T-helper 1 cell (primary cell): Measurements from ENCODE around the gene CTDSPL2.
"Not testable (repeated sequence)": the region's sequence is repeated elsewhere in the genome, so short reads cannot be mapped to it uniquely, and the experiment has no call there.

ENCODE experiments used
- DNase-seq, 5 donors: peaks; one replicate each; pipeline ENCODE4 v3.0.0-alpha.2; 2012 to 2020

The CTDSPL2 gene

GRCh38 chr15:44485880-44486279 lies 58.5 kb downstream of the CTDSPL2 start:
- DNase-seq, result no peak

GRCh38 chr15:44489464-44489863 lies 62.0 kb downstream of the CTDSPL2 start:
- no peak for DNase-seq

GRCh38 chr15:44490622-44491021 lies 63.2 kb downstream of the CTDSPL2 start:
- no peak for DNase-seq

- no peak for DNase-seq
Observed at GRCh38 chr15:44492040-44492439, 64.6 kb downstream of the CTDSPL2 start.

GRCh38 chr15:44492672-44493071 lies 65.2 kb downstream of the CTDSPL2 start:
- DNase-seq, result no peak

GRCh38 chr15:44495562-44495961 lies 68.1 kb downstream of the CTDSPL2 start:
- no peak for DNase-seq

GRCh38 chr15:44500555-44500954 lies 73.1 kb downstream of the CTDSPL2 start:
- DNase-seq, result peak in 1 of 5 donors; percentile 38

GRCh38 chr15:44501768-44502366 lies 74.4 kb downstream of the CTDSPL2 start:
- peak in 1 of 5 donors; percentile 26 for DNase-seq

GRCh38 chr15:44516436-44516835 lies 89.0 kb downstream of the CTDSPL2 start:
- DNase-seq, result no peak

- no peak for DNase-seq
Observed at GRCh38 chr15:44519537-44519936, 92.1 kb downstream of the CTDSPL2 start.

GRCh38 chr15:44525018-44525417 lies 97.6 kb downstream of the CTDSPL2 start:
- no peak for DNase-seq

GRCh38 chr15:44527241-44527640 lies 99.8 kb downstream of the CTDSPL2 start:
- no peak for DNase-seq

- no peak for DNase-seq
Observed at GRCh38 chr15:44529864-44530604, 102.6 kb downstream of the CTDSPL2 start.

GRCh38 chr15:44530653-44531052 lies 103.2 kb downstream of the CTDSPL2 start:
- no peak for DNase-seq

- not testable (repeated sequence) for DNase-seq
Observed at GRCh38 chr15:44532275-44532674, 104.8 kb downstream of the CTDSPL2 start.

GRCh38 chr15:44532689-44533088 lies 105.3 kb downstream of the CTDSPL2 start:
- no peak for DNase-seq

GRCh38 chr15:44535092-44535491 lies 107.7 kb downstream of the CTDSPL2 start:
- DNase-seq, result no peak

- peak in 1 of 5 donors; percentile 37 for DNase-seq
Observed at GRCh38 chr15:44535523-44536301, 108.3 kb downstream of the CTDSPL2 start.

GRCh38 chr15:44536302-44536961 lies 109.0 kb downstream of the CTDSPL2 start:
- DNase-seq, result no peak

GRCh38 chr15:44536962-44537734 lies 109.7 kb downstream of the CTDSPL2 start, which contains the start of gene EIF3J:
EIF3J (plus strand) TSS chr15:44537147; CDS start chr15:44537195, 48 bp downstream.
- DNase-seq, result peak; percentile 91 to 97 (median 92)

GRCh38 chr15:44537735-44538240 lies 110.4 kb downstream of the CTDSPL2 start:
- peak in 1 of 5 donors; percentile 35 for DNase-seq
